HepG2 (cell line): ENCODE data around the gene RAET1E. TPM values are rescaled to one million over a fixed set of nuclear protein-coding genes. Genes with fewer than 3 reads are reported as not detected.

Source experiments
- CREBL2 ChIP-seq: sonication (generic); formaldehyde crosslinking; IDR thresholded peaks from 2 replicates; pipeline ENCODE4 v1.8.1; 2023; ENCODE audit warnings: missing genetic modification reagents, mild to moderate bottlenecking, borderline replicate concordance
- FOXA1 ChIP-seq, 2 experiments: fragments of 450-650 bp in 1 of 2; sonication (generic) in 1 of 2; formaldehyde crosslinking in 1 of 2; IDR thresholded peaks; 2 replicates each; pipeline versions ENCODE4 v1.4.0 to v1.6.1; 2016 to 2020; ENCODE audit warnings: missing genetic modification reagents in 1 of 2
- HIVEP1 ChIP-seq: sonication (generic); formaldehyde crosslinking; IDR thresholded peaks from 2 replicates; pipeline ENCODE4 v1.4.0; 2020; ENCODE audit warnings: mild to moderate bottlenecking, missing genetic modification reagents
- HNF1A ChIP-seq, 2 experiments: sonication (generic) in 1 of 2; formaldehyde crosslinking in 1 of 2; IDR thresholded peaks; 2 replicates each; pipeline versions ENCODE4 v1.4.0 to v1.6.1; 2016 to 2020; ENCODE audit warnings: borderline replicate concordance in 1 of 2, low read depth in 1 of 2, mild to moderate bottlenecking in 1 of 2, missing genetic modification reagents in 1 of 2
- ISL2 ChIP-seq: sonication (generic); formaldehyde crosslinking; IDR thresholded peaks from 2 replicates; pipeline ENCODE4 v1.5.0; 2020; ENCODE audit warnings: missing genetic modification reagents
- MED1 ChIP-seq: sonication (generic); formaldehyde crosslinking; IDR thresholded peaks from 2 replicates; pipeline ENCODE4 v1.4.0; 2020; ENCODE audit warnings: missing genetic modification reagents
- MZF1 ChIP-seq: sonication (generic); formaldehyde crosslinking; IDR thresholded peaks from 2 replicates; pipeline ENCODE4 v1.8.1; 2023; ENCODE audit warnings: mild to moderate bottlenecking, missing genetic modification reagents, borderline replicate concordance
- NFIC ChIP-seq: IDR thresholded peaks from 2 replicates; pipeline ENCODE4 v1.6.1; 2012; ENCODE audit warnings: mild to moderate bottlenecking, low read length, inconsistent platforms
- STAG1 ChIP-seq: sonication (generic); formaldehyde crosslinking; IDR thresholded peaks from 2 replicates; pipeline ENCODE4 v1.4.0; 2020; ENCODE audit warnings: missing genetic modification reagents
- UBTF ChIP-seq: sonication (generic); formaldehyde crosslinking; IDR thresholded peaks from 2 replicates; pipeline ENCODE4 v1.4.0; 2020; ENCODE audit warnings: mild to moderate bottlenecking, missing genetic modification reagents
- ZHX2 ChIP-seq, 2 experiments: sonication (generic) in 1 of 2; formaldehyde crosslinking in 1 of 2; IDR thresholded peaks; 2 replicates each; pipeline versions ENCODE4 v1.6.1 to v1.9.0; 2014 to 2022; ENCODE audit warnings: antibody characterized with exemption in 1 of 2, borderline replicate concordance in 1 of 2, inconsistent platforms in 1 of 2, low read depth in 1 of 2, missing genetic modification reagents in 1 of 2
- ZNF331 ChIP-seq: sonication (generic); formaldehyde crosslinking; IDR thresholded peaks from 2 replicates; pipeline ENCODE4 v1.4.0; 2020; ENCODE audit warnings: missing genetic modification reagents
- ZNF567 ChIP-seq: sonication (generic); formaldehyde crosslinking; IDR thresholded peaks from 2 replicates; pipeline ENCODE4 v1.8.1; 2023; ENCODE audit warnings: mild to moderate bottlenecking, missing genetic modification reagents, borderline replicate concordance
- ZNF615 ChIP-seq: sonication (generic); formaldehyde crosslinking; IDR thresholded peaks from 2 replicates; pipeline ENCODE4 v1.5.0; 2020; ENCODE audit warnings: mild to moderate bottlenecking, missing genetic modification reagents, borderline replicate concordance
- polyA plus RNA-seq, 8 experiments: library from polyadenylated mRNA; depleted of rRNA in 3 of 8; stranded (reverse) in 7 of 8; unstranded in 1 of 8; fragments of >200 nt; fragmentation: Illumina TruSeq in 4 of 8; extraction: Trizol in 4 of 8; gene quantifications; 2 replicates each; pipeline versions ENCODE4 v1.2.1 to v1.2.3, GENCODE V29; 2011 to 2016; ENCODE audit warnings: low read depth in 4 of 8, missing spikeins in 1 of 8, mixed read lengths in 1 of 8; ENCODE audit not compliant: insufficient read depth in 1 of 8
- total RNA-seq, 5 experiments: library from RNA; depleted of rRNA; stranded (reverse); fragments of >200 nt; fragmentation: Illumina TruSeq; extraction: Trizol; gene quantifications; 2 replicates each; pipeline ENCODE4 v1.2.3, GENCODE V29; 2016; ENCODE audit warnings: low read depth in 1 of 5

RAET1E gene
- total and polyA plus RNA-seq, 2 of the 13 experiments (the other 11 are each of a cell fraction or from before 2014, with no cell fraction given), result not detected

- no peak; the same call in 1 of the 2 replicates for TF ChIP-seq HIVEP1
- TF ChIP-seq ZNF567 (CRISPR knock-in tag), result peak; percentile 74; the same call in 1 of the 2 replicates
- TF ChIP-seq ZHX2 (IDR thresholded peaks at IDR 0.05; ENCODE audit: low read depth), result 0 out of 2 replicates have a peak, but pooled peaks have one; percentile 43
- TF ChIP-seq ZHX2 (CRISPR knock-in tag; IDR thresholded peaks at IDR 0.05; ENCODE audit: borderline replicate concordance), result no peak
- TF ChIP-seq MED1 (CRISPR knock-in tag), result peak; percentile 85
- TF ChIP-seq ZNF331, result peak; percentile 91; the same call in 1 of the 2 replicates
- peak; percentile 58; the same call in 1 of the 2 replicates for TF ChIP-seq HNF1A (IDR thresholded peaks at IDR 0.05; ENCODE audit: low read depth)
- no peak for TF ChIP-seq HNF1A (CRISPR knock-in tag; IDR thresholded peaks at IDR 0.05; ENCODE audit: borderline replicate concordance)
- no peak for TF ChIP-seq NFIC
- TF ChIP-seq UBTF (CRISPR knock-in tag), result peak; percentile 59; the same call in 1 of the 2 replicates
- peak; percentile 81 for TF ChIP-seq FOXA1 (IDR thresholded peaks at IDR 0.05)
- TF ChIP-seq FOXA1 (CRISPR knock-in tag; IDR thresholded peaks at IDR 0.05), result peak; percentile 97
- TF ChIP-seq CREBL2 (CRISPR knock-in tag), result no peak; the same call in 1 of the 2 replicates
- TF ChIP-seq ZNF615 (CRISPR knock-in tag), result no peak
- no peak for TF ChIP-seq MZF1 (CRISPR knock-in tag)
- peak; percentile 70 for TF ChIP-seq STAG1
- peak; percentile 61 for TF ChIP-seq ISL2
Observed at GRCh38 chr6:149860834-149861602, 36.9 kb downstream of the RAET1E start (continued).
